LNCaP clone FGC (cell line): Measurements from ENCODE around the gene ALMS1.
"Not testable (repeated sequence)": the region's sequence is repeated elsewhere in the genome, so short reads cannot be mapped to it uniquely, and the experiment has no call there.

ENCODE experiments used
- DNase-seq: peaks from one replicate; pipeline ENCODE4 v3.0.0-alpha.2; 2011; ENCODE audit warnings: low read depth
- H3K4me3 ChIP-seq: 2 replicates; pipeline ENCODE4 v1.5.1; 2011; ENCODE audit warnings: mild to moderate bottlenecking, low read depth, low read length, control low read depth
- TF ChIP-seq, protein P1 (sequence below): IDR thresholded peaks from 2 replicates; pipeline ENCODE4 v1.5.1; 2012; ENCODE audit warnings: mild to moderate bottlenecking; ENCODE audit not compliant: control insufficient read depth, insufficient read depth; ENCODE audit errors: extremely low read depth

The ALMS1 gene

DNA sequence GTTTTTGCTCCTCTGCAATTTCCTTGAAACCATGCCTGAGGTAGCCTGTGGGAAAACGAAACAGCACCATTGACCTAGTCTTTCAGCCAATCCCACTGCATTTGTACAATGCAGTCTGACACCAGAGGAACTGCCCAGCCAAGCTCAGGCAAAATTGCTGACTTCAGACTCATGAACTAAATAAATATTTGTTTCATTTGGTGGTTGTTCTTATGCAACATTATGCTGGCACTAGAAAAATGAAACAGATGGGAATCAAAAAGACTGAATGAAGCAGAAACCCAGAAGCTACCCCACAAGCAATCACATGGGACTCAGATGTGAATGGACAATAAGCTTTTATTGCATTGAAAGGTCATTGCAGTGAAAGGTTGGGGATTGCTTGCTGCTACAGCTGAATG, 254.9 kb downstream of the ALMS1 start:
- TF ChIP-seq, protein P1, sequence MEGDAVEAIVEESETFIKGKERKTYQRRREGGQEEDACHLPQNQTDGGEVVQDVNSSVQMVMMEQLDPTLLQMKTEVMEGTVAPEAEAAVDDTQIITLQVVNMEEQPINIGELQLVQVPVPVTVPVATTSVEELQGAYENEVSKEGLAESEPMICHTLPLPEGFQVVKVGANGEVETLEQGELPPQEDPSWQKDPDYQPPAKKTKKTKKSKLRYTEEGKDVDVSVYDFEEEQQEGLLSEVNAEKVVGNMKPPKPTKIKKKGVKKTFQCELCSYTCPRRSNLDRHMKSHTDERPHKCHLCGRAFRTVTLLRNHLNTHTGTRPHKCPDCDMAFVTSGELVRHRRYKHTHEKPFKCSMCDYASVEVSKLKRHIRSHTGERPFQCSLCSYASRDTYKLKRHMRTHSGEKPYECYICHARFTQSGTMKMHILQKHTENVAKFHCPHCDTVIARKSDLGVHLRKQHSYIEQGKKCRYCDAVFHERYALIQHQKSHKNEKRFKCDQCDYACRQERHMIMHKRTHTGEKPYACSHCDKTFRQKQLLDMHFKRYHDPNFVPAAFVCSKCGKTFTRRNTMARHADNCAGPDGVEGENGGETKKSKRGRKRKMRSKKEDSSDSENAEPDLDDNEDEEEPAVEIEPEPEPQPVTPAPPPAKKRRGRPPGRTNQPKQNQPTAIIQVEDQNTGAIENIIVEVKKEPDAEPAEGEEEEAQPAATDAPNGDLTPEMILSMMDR, result no peak
- peak; percentile 42 for DNase-seq

GRCh38 chr2:73640946-73641766, 255.5 kb downstream of the ALMS1 start:
- TF ChIP-seq, protein P1, result no peak
- no peak for DNase-seq
- H3K4me3 ChIP-seq, result no peak overlapping the region

More for the DNA sequence above, 254.9 kb downstream of the ALMS1 start:
- H3K4me3 ChIP-seq, result no peak overlapping the region

DNA sequence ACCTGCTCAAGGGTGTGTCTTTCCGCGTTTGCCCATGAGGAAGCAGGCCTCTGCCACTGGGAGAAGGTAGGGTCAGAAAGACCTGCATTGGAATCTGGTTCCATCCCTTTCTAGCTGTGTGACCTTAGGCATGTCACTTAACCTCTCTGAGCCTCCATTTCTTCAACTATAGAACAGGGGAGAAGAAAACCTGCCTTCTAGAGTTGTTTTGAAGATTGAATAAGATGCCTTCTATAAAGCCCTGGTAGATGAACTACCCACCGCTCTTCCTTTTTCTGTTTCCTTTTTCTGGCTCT, 256.1 kb downstream of the ALMS1 start:
- H3K4me3 ChIP-seq, result no peak overlapping the region
- TF ChIP-seq, protein P1, result no peak
- DNase-seq, result no peak

DNA sequence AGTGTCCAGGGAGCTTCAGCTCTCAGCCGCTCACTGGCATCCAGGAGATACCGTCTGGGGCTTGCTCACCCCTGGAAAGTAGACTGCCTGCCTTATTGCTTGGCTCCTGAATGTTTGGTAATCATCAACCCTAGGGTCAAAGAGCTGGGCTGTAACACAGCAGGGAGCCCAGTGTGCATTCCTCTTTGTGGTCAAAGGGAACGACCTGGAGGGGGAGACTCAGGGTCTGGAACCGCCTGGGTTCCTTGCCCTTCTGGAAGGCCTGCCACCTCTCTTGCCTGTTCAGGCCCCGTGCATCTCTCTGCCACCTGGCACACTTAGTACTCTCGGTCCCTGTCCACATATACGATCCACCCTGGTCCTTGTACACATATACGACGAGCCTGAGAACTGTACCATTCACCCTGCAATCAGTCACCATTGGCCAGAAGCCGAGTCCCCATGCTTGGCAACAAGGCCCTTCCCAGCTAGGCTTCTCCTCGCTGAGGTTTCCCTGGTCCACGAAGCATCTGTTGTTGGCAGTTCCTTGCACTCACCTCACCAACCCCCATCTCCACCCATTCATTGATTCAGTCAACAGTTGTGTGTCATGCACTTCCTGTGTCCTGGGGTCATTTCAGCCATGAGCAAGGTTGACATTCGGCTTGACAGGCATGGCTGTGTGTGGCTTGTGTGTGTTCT, 256.8 kb downstream of the ALMS1 start, which contains the start of gene NAT8:
Gene NAT8 (minus strand): TSS at position 85 of the 681 bp plus-strand sequence. CDS start 794 bp downstream, outside the sequence.
- TF ChIP-seq, protein P1, result no peak
- no peak for DNase-seq
- no peak within 1 kb of the TSS for H3K4me3 ChIP-seq

GRCh38 chr2:73647690-73648089, 262.1 kb downstream of the ALMS1 start:
- DNase-seq, H3K4me3 ChIP-seq: not testable (repeated sequence)

DNA sequence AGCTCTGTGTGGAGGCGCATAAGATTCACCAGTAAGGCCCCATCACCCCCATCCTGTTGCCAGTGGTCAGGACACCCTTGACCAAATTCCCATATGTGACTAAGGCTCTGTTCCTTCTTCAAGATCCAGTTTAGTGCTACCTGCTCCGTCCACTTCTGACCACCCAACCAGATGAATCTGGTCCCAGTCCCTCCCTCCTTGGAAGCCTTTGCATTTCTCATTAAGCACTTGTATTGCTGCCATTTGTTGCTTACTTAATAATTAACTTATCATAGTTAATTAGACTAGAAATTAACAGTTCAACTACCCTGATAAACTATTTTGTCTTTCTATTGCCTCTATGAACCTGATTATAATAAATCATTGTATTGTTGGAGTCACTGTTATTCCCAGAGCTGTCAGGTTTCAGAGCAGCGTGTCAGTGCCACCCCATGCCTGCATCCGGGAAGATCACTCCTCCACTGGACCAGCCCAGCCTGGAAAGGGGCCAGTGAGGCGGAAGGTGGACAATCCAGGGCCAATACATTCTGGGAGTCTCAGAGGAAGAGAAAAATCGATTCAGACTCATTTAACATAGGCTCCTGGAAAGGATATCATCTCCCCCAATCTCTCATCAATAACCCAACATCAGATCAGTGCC, 266.1 kb downstream of the ALMS1 start:
- TF ChIP-seq, protein P1, result no peak
- DNase-seq, result no peak
- no peak overlapping the region for H3K4me3 ChIP-seq

DNA sequence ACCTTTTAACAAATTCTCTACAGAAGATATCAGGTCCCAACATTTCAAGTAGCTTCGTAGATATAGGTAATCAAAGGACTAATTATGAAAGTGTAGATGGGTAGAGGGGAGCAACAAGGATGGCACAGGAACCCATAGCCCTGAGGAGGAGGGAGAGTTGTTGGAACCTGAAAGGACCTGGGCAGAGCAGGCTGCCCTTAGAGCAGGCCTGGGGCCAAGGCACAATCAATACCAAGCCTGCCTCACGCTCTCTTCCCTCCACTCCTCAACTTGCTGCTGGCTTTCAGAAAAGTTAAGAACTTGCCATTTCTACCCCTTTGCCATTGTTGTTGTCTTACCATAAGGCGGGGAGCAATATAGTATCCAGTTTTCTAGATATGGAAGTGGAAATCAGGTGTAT, 266.7 kb downstream of the ALMS1 start:
- no peak for DNase-seq
- H3K4me3 ChIP-seq, result no peak overlapping the region
- TF ChIP-seq, protein P1, result no peak
